H9 (cell line): ENCODE results near the gene WNT2. TPM values are rescaled to one million over a fixed set of nuclear protein-coding genes. Genes with fewer than 3 reads are reported as not detected.

ENCODE experiments used
- DNase-seq: peaks from one replicate; pipeline ENCODE4 v3.0.0-alpha.2; 2017
- H2AFZ ChIP-seq: one replicate; pipeline ENCODE4 v1.6.1; 2013; ENCODE audit warnings: mild to moderate bottlenecking, low read length, control low read depth, moderate library complexity
- H2AK5ac ChIP-seq: 2 replicates; pipeline ENCODE4 v1.6.1; 2013; ENCODE audit warnings: low read length, control low read depth, mixed read lengths; ENCODE audit not compliant: insufficient read length
- H2BK120ac ChIP-seq: one replicate; pipeline ENCODE4 v1.6.1; 2013; ENCODE audit warnings: low read depth, mild to moderate bottlenecking, low read length, control low read depth, inconsistent platforms; ENCODE audit not compliant: poor library complexity, severe bottlenecking
- H2BK12ac ChIP-seq: 2 replicates; pipeline ENCODE4 v1.6.1; 2013; ENCODE audit warnings: low read length, control low read depth, mixed read lengths, low read depth; ENCODE audit not compliant: insufficient read length
- H2BK15ac ChIP-seq: 2 replicates; pipeline ENCODE4 v1.6.1; 2013; ENCODE audit warnings: low read depth, low read length, control low read depth
- H2BK20ac ChIP-seq: one replicate; pipeline ENCODE4 v1.6.1; 2013; ENCODE audit warnings: low read depth, mild to moderate bottlenecking, low read length, control low read depth, inconsistent platforms; ENCODE audit not compliant: poor library complexity, severe bottlenecking
- H2BK5ac ChIP-seq: 2 replicates; pipeline ENCODE4 v1.6.1; 2013; ENCODE audit warnings: low read length, control low read depth, mixed read lengths; ENCODE audit not compliant: insufficient read length
- H3K14ac ChIP-seq: 2 replicates; pipeline ENCODE4 v1.6.1; 2013; ENCODE audit warnings: low read length, control low read depth; ENCODE audit not compliant: insufficient read depth
- H3K18ac ChIP-seq: 2 replicates; pipeline ENCODE4 v1.6.1; 2013; ENCODE audit warnings: low read depth, mild to moderate bottlenecking, mixed read lengths, low read length, control low read depth; ENCODE audit not compliant: insufficient read length
- H3K23ac ChIP-seq: 2 replicates; pipeline ENCODE4 v1.6.1; 2013; ENCODE audit warnings: low read length, control low read depth, mixed read lengths, low read depth; ENCODE audit not compliant: insufficient read length
- H3K23me2 ChIP-seq: 2 replicates; pipeline ENCODE4 v1.6.1; 2013; ENCODE audit warnings: low read depth, mild to moderate bottlenecking, mixed read lengths, low read length, control low read depth; ENCODE audit not compliant: insufficient read length, poor library complexity, severe bottlenecking
- H3K27ac ChIP-seq: 2 replicates; pipeline ENCODE4 v1.5.1; 2013; ENCODE audit warnings: low read length, control low read depth, mixed read lengths, low read depth; ENCODE audit not compliant: insufficient read length
- H3K27me3 ChIP-seq: 2 replicates; pipeline ENCODE4 v1.6.1; 2013; ENCODE audit warnings: low read length, control low read depth, inconsistent platforms; ENCODE audit not compliant: insufficient read depth
- H3K4ac ChIP-seq: 2 replicates; pipeline ENCODE4 v1.6.1; 2013; ENCODE audit warnings: low read depth, mild to moderate bottlenecking, control low read depth, inconsistent platforms, low read length, moderate library complexity
- H3K4me1 ChIP-seq: 2 replicates; pipeline ENCODE4 v1.6.1; 2013; ENCODE audit warnings: low read length, control low read depth, inconsistent platforms; ENCODE audit not compliant: insufficient read depth
- H3K4me2 ChIP-seq: 2 replicates; pipeline ENCODE4 v1.6.1; 2013; ENCODE audit warnings: low read length, control low read depth, mixed read lengths; ENCODE audit not compliant: insufficient read length, insufficient read depth
- H3K56ac ChIP-seq: 2 replicates; pipeline ENCODE4 v1.6.1; 2013; ENCODE audit warnings: low read depth, mild to moderate bottlenecking, mixed read lengths, low read length, control low read depth; ENCODE audit not compliant: insufficient read length
- H3K79me1 ChIP-seq: 2 replicates; pipeline ENCODE4 v1.6.1; 2013; ENCODE audit warnings: low read depth, mild to moderate bottlenecking, moderate library complexity, low read length, control low read depth, inconsistent platforms; ENCODE audit not compliant: insufficient read depth, poor library complexity, severe bottlenecking
- H3K79me2 ChIP-seq: 2 replicates; pipeline ENCODE4 v1.6.1; 2013; ENCODE audit warnings: low read length, control low read depth, inconsistent platforms; ENCODE audit not compliant: insufficient read depth
- H3K9ac ChIP-seq: 2 replicates; pipeline ENCODE4 v1.6.1; 2013; ENCODE audit warnings: low read length, control low read depth, mixed read lengths; ENCODE audit not compliant: insufficient read length; ENCODE audit errors: extremely low read depth
- H3K9me3 ChIP-seq: one replicate; pipeline ENCODE4 v1.6.1; 2013; ENCODE audit warnings: low read depth, low read length, inconsistent platforms; ENCODE audit not compliant: control insufficient read depth
- H3T11ph ChIP-seq: one replicate; pipeline ENCODE4 v1.6.1; 2013; ENCODE audit warnings: mild to moderate bottlenecking, low read length, control low read depth, inconsistent platforms
- H4K20me1 ChIP-seq: one replicate; pipeline ENCODE4 v1.6.1; 2013; ENCODE audit not compliant: control insufficient read depth, insufficient read length, insufficient read depth
- H4K5ac ChIP-seq: 2 replicates; pipeline ENCODE4 v1.6.1; 2013; ENCODE audit warnings: low read depth, mild to moderate bottlenecking, mixed read lengths, low read length, control low read depth; ENCODE audit not compliant: insufficient read length
- H4K8ac ChIP-seq: replicated peaks from 2 replicates; pipeline ENCODE4 v1.6.1; 2013; ENCODE audit warnings: low read length, control low read depth, mixed read lengths, low read depth; ENCODE audit not compliant: insufficient read length
- H4K91ac ChIP-seq: 2 replicates; pipeline ENCODE4 v1.6.1; 2013; ENCODE audit warnings: low read depth, mild to moderate bottlenecking, moderate library complexity, mixed read lengths, low read length, control low read depth; ENCODE audit not compliant: insufficient read length
- H3K27ac Mint-ChIP-seq, 3 experiments: 2 replicates in 2 of 3; 3 replicates in 1 of 3; pipeline ENCODE4 v1.8.0; 2020 to 2021; ENCODE audit warnings: mixed read lengths in 3 of 3, mild to moderate bottlenecking in 1 of 3, moderate library complexity in 1 of 3
- H3K27me3 Mint-ChIP-seq: 2 replicates; pipeline ENCODE4 v1.8.0; 2021; ENCODE audit warnings: low read depth, mild to moderate bottlenecking, moderate library complexity, mixed read lengths
- H3K36me3 Mint-ChIP-seq, 3 experiments: 2 replicates in 2 of 3; 3 replicates in 1 of 3; pipeline ENCODE4 v1.8.0; 2020 to 2021; ENCODE audit warnings: low read depth in 3 of 3, mixed read lengths in 3 of 3; ENCODE audit not compliant: insufficient read depth in 1 of 3
- H3K4me1 Mint-ChIP-seq, 2 experiments: 2 replicates each; pipeline ENCODE4 v1.8.0; 2020; ENCODE audit warnings: mixed read lengths in 2 of 2
- H3K4me3 Mint-ChIP-seq, 2 experiments: 2 replicates in 1 of 2; 3 replicates in 1 of 2; pipeline ENCODE4 v1.8.0; 2020 to 2021; ENCODE audit warnings: mild to moderate bottlenecking in 2 of 2, mixed read lengths in 2 of 2, moderate library complexity in 1 of 2
- H3K9me3 Mint-ChIP-seq, 2 experiments: 2 replicates in 1 of 2; 3 replicates in 1 of 2; pipeline ENCODE4 v1.8.0; 2020; ENCODE audit warnings: mild to moderate bottlenecking in 2 of 2, mixed read lengths in 2 of 2, moderate library complexity in 1 of 2
- WGBS: extraction: QIAGEN DNeasy Blood & Tissue Kit; methylation state at CpG from one replicate; pipeline ENCODE4 v1.1.7; 2013; ENCODE audit warnings: missing lambda C conversion rate, low lambda C conversion rate, mixed read lengths; ENCODE audit not compliant: insufficient read length; ENCODE audit errors: extremely low coverage; 5-methylcytosine and 5-hydroxymethylcytosine counted together
- total RNA-seq: library from RNA; stranded (reverse); gene quantifications from 2 replicates; pipeline ENCODE4 v1.2.1, GENCODE V29; 2021
- TF ChIP-seq, protein P1 (sequence below): fragments of 200-600 bp; sonication (generic); conservative IDR thresholded peaks from 3 replicates; pipeline ENCODE4 v1.8.0; 2021; ENCODE audit warnings: antibody characterized with exemption, mild to moderate bottlenecking

WNT2 gene
- total RNA-seq, 1 experiment from 2014 or later, result not detected

GRCh38 chr7:117285826-117286225 lies 37.0 kb downstream of the WNT2 start:
- H3T11ph ChIP-seq, result no peak overlapping the region
- no peak overlapping the region for H3K18ac ChIP-seq
- H3K4me2 ChIP-seq, result no peak overlapping the region
- no peaks in the 10 kb centered on the region for H4K20me1 ChIP-seq
- H3K4ac ChIP-seq, result no peak overlapping the region
- no peak overlapping the region for H3K56ac ChIP-seq
- TF ChIP-seq, protein P1, sequence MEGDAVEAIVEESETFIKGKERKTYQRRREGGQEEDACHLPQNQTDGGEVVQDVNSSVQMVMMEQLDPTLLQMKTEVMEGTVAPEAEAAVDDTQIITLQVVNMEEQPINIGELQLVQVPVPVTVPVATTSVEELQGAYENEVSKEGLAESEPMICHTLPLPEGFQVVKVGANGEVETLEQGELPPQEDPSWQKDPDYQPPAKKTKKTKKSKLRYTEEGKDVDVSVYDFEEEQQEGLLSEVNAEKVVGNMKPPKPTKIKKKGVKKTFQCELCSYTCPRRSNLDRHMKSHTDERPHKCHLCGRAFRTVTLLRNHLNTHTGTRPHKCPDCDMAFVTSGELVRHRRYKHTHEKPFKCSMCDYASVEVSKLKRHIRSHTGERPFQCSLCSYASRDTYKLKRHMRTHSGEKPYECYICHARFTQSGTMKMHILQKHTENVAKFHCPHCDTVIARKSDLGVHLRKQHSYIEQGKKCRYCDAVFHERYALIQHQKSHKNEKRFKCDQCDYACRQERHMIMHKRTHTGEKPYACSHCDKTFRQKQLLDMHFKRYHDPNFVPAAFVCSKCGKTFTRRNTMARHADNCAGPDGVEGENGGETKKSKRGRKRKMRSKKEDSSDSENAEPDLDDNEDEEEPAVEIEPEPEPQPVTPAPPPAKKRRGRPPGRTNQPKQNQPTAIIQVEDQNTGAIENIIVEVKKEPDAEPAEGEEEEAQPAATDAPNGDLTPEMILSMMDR, result no peak
- Mint-ChIP-seq H3K27ac (no peak overlapping the region), H3K36me3 (no peaks in the 10 kb centered on the region), H3K4me1 (no peaks in the 10 kb centered on the region), H3K27me3 (no peaks in the 10 kb centered on the region; the same call in none of the 2 replicates), H3K4me3 (no peak overlapping the region), H3K9me3 (no peaks in the 10 kb centered on the region)
- no peak for DNase-seq
- H2BK12ac ChIP-seq, result no peak overlapping the region
- no peak overlapping the region for H3K9ac ChIP-seq
- H3K27ac ChIP-seq, result no peak overlapping the region
- no peaks in the 10 kb centered on the region for H3K27me3 ChIP-seq
- no peak overlapping the region for H3K14ac ChIP-seq
- no peak overlapping the region for H4K5ac ChIP-seq
- no peak overlapping the region for H2BK120ac ChIP-seq
- no peak overlapping the region for H2BK15ac ChIP-seq
- H3K79me2 ChIP-seq, result no peaks in the 10 kb centered on the region
- H2AK5ac ChIP-seq, result no peak overlapping the region
- no peak overlapping the region for H2BK5ac ChIP-seq
- H3K4me1 ChIP-seq, result no peaks in the 10 kb centered on the region
- no peaks in the 10 kb centered on the region for H3K79me1 ChIP-seq
- no peaks in the 10 kb centered on the region for H3K9me3 ChIP-seq
- H4K8ac ChIP-seq, result no peak overlapping the region
- WGBS, result no CpG with 5 or more reads among the region's 5 CpGs
- H3K23me2 ChIP-seq, result no peaks in the 10 kb centered on the region
- H2AFZ ChIP-seq, result no peak overlapping the region
- no peak overlapping the region for H4K91ac ChIP-seq
- no peak overlapping the region for H3K23ac ChIP-seq
- H2BK20ac ChIP-seq, result no peak overlapping the region
